DND-41 (cell line): Measurements from ENCODE around the gene GALE.

ENCODE experiments used
- ATAC-seq: fragments of 200-7000 bp; cut with Tn5 transposase; 3 replicates; pipeline ENCODE4 v1.9.1; 2021; ENCODE audit warnings: low read depth; ENCODE audit not compliant: insufficient read depth
- DNase-seq: peaks from one replicate; pipeline ENCODE4 v3.0.0-alpha.2; 2020
- H2AFZ ChIP-seq: 2 replicates; pipeline ENCODE4 v1.6.0; 2012; ENCODE audit warnings: low read depth, low read length
- H3K27ac ChIP-seq: 2 replicates; pipeline ENCODE4 v1.5.1; 2012; ENCODE audit warnings: low read length, inconsistent platforms
- H3K27me3 ChIP-seq: fragments of 200-600 bp; sonication (generic); 2 replicates; pipeline ENCODE4 v1.6.0; 2012; ENCODE audit warnings: low read length, mild to moderate bottlenecking, inconsistent platforms; ENCODE audit not compliant: insufficient read depth, poor library complexity
- H3K36me3 ChIP-seq: 2 replicates; pipeline ENCODE4 v1.5.1; 2012; ENCODE audit warnings: low read length, inconsistent platforms; ENCODE audit not compliant: insufficient read depth
- H3K4me1 ChIP-seq: 2 replicates; pipeline ENCODE4 v1.5.1; 2012; ENCODE audit warnings: mild to moderate bottlenecking, low read length; ENCODE audit not compliant: insufficient read depth
- H3K4me2 ChIP-seq: 2 replicates; pipeline ENCODE4 v1.6.0; 2012; ENCODE audit warnings: mild to moderate bottlenecking, moderate library complexity, low read length, inconsistent platforms; ENCODE audit not compliant: insufficient read depth
- H3K4me3 ChIP-seq, 2 experiments: fragments of 200-600 bp in 1 of 2; shearing (Covaris generic) in 1 of 2; 2 replicates each; pipeline ENCODE4 v1.5.1; 2012 to 2016; ENCODE audit warnings: inconsistent platforms in 2 of 2, low read length in 2 of 2, mild to moderate bottlenecking in 2 of 2, low read depth in 1 of 2, moderate library complexity in 1 of 2
- H3K79me2 ChIP-seq: 2 replicates; pipeline ENCODE4 v1.6.0; 2012; ENCODE audit warnings: low read length, inconsistent platforms; ENCODE audit not compliant: insufficient read depth
- H3K9ac ChIP-seq: 2 replicates; pipeline ENCODE4 v1.6.0; 2012; ENCODE audit warnings: low read depth, mild to moderate bottlenecking, inconsistent platforms, low read length, moderate library complexity
- H3K9me3 ChIP-seq: 2 replicates; pipeline ENCODE4 v1.5.1; 2012; ENCODE audit warnings: low read length, moderate library complexity, mild to moderate bottlenecking, inconsistent platforms; ENCODE audit not compliant: insufficient read depth, severe bottlenecking
- H4K20me1 ChIP-seq: 2 replicates; pipeline ENCODE4 v1.6.0; 2012; ENCODE audit warnings: low read length; ENCODE audit not compliant: insufficient read depth
- EZH2 ChIP-seq: IDR thresholded peaks from 3 replicates; pipeline ENCODE4 v1.6.1; 2012; ENCODE audit warnings: borderline replicate concordance, low read depth, mild to moderate bottlenecking, moderate library complexity, low read length, inconsistent platforms; ENCODE audit not compliant: severe bottlenecking
- TF ChIP-seq, protein P1 (sequence below): IDR thresholded peaks from 2 replicates; pipeline ENCODE4 v1.5.1; 2012; ENCODE audit warnings: borderline replicate concordance, low read length, moderate library complexity, mild to moderate bottlenecking; ENCODE audit not compliant: poor library complexity, severe bottlenecking; ENCODE audit errors: extremely low read depth

GALE gene

GRCh38 chr1:23843644-23844043 lies 43.1 kb upstream of the GALE start:
- no peaks in the 10 kb centered on the region for H3K36me3 ChIP-seq
- no peak overlapping the region for H3K4me3 ChIP-seq
- H3K79me2 ChIP-seq = no peaks in the 10 kb centered on the region
- no peaks in the 10 kb centered on the region for H3K9me3 ChIP-seq
- H4K20me1 ChIP-seq = no peaks in the 10 kb centered on the region
- H3K27ac ChIP-seq = no peak overlapping the region
- peaks cover 3% of the 10 kb centered on the region; the same call in 1 of the 2 replicates for H3K4me1 ChIP-seq
- H3K4me2 ChIP-seq = no peak overlapping the region
- H2AFZ ChIP-seq = no peak overlapping the region
- no peak for ATAC-seq
- no peak overlapping the region for H3K9ac ChIP-seq
- TF ChIP-seq, protein P1, sequence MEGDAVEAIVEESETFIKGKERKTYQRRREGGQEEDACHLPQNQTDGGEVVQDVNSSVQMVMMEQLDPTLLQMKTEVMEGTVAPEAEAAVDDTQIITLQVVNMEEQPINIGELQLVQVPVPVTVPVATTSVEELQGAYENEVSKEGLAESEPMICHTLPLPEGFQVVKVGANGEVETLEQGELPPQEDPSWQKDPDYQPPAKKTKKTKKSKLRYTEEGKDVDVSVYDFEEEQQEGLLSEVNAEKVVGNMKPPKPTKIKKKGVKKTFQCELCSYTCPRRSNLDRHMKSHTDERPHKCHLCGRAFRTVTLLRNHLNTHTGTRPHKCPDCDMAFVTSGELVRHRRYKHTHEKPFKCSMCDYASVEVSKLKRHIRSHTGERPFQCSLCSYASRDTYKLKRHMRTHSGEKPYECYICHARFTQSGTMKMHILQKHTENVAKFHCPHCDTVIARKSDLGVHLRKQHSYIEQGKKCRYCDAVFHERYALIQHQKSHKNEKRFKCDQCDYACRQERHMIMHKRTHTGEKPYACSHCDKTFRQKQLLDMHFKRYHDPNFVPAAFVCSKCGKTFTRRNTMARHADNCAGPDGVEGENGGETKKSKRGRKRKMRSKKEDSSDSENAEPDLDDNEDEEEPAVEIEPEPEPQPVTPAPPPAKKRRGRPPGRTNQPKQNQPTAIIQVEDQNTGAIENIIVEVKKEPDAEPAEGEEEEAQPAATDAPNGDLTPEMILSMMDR = no peak
- TF ChIP-seq EZH2 = no peak
- peaks cover 2% of the 10 kb centered on the region for H3K27me3 ChIP-seq
- DNase-seq = no peak

DNA sequence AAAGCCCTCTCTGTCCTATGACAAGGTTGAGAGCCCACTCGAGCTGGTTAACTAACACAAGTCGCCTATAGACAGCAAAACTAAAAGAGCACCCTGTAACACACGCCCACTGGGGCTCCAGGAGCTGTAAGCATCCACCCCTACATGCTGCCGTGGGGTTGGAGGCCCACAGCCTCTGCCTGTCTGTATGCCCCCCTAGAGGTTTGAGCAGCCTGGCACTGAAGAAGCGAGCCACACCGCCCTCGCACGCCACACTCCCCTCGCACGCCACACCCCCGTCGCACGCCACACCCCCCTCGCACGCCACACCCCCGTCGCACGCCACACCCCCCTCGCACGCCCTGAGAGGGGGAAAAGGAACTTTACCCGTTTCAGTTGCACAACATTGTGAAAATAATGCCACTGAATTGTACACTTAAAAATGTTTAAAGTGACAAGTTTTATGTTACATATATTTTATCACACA lies 37.9 kb upstream of the GALE start:
- Histone ChIP-seq H3K27me3 (peaks cover 2% of the 10 kb centered on the region), H3K79me2 (no peaks in the 10 kb centered on the region), H3K4me2 (peak overlapping the region; percentile 72), H3K4me1 (peaks cover 14% of the 10 kb centered on the region), H4K20me1 (no peaks in the 10 kb centered on the region), H3K9ac (peak overlapping the region; percentile 36), H3K4me3 (peak overlapping the region in 1 of 2 experiments; percentile 46; a peak in 2 of 4 replicates), H3K27ac (no peak overlapping the region), H3K9me3 (no peaks in the 10 kb centered on the region), H2AFZ (peak overlapping the region; percentile 77), H3K36me3 (no peaks in the 10 kb centered on the region)
- TF ChIP-seq, protein P1 = no peak
- TF ChIP-seq EZH2 = no peak
- ATAC-seq (peak; percentile 99), DNase-seq (peak; percentile 80)

DNA sequence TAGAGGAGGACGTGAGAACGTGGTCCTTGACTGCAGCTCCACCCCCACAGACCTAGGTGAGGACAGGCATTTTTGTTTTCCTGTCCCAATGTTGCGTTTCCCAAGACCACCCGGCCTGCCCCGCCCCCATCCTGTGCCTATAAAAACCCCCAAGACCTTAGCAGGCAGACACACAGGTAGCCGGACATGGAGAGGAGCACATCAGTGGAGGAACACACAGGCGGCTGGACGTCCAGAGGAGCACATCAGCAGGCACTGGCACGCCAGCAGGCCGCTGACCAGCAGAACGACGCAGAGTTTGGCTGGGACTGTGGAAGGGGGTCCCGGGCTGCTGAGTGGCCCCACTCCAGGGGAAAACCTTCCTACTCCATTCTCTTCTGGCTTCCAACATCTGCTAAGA lies 37.4 kb upstream of the GALE start:
- TF ChIP-seq EZH2 = no peak
- TF ChIP-seq, protein P1 = no peak
- peaks cover 2% of the 10 kb centered on the region for H3K27me3 ChIP-seq
- peak overlapping the region in 1 of 2 experiments; percentile 46; a peak in 2 of 4 replicates for H3K4me3 ChIP-seq

More for the DNA sequence above, 37.4 kb upstream of the GALE start:
- Histone ChIP-seq H3K27ac (no peak overlapping the region), H3K9me3 (no peaks in the 10 kb centered on the region), H3K9ac (peak overlapping the region; percentile 36), H3K4me1 (peaks cover 14% of the 10 kb centered on the region), H3K4me2 (peak overlapping the region; percentile 72), H4K20me1 (no peaks in the 10 kb centered on the region), H3K79me2 (no peaks in the 10 kb centered on the region), H3K36me3 (no peaks in the 10 kb centered on the region), H2AFZ (peak overlapping the region; percentile 77)
- ATAC-seq (no peak), DNase-seq (no peak)
